Measurements from ENCODE around the gene EDNRA.
A peak's percentile ranks its signal among the peaks of the same experiment; 100 is the strongest.
"Not testable (repeated sequence)": the region's sequence is repeated elsewhere in the genome, so short reads cannot be mapped to it uniquely, and the experiment has no call there.

The EDNRA gene

GRCh38 chr4:147480891-147481576 is at the start of gene EDNRA:
Gene EDNRA, plus strand, starts transcription at chr4:147481097. Its CDS starts 4,585 bp downstream, at chr4:147485682.
- DNase-seq: peak in 1 of 56 donors; percentile 6

GRCh38 chr4:147434370-147434769 is 46.5 kb upstream of the EDNRA start:
- DNase-seq: not testable (repeated sequence)

- no peak for DNase-seq
These were observed 40.5 kb upstream of the EDNRA start for GRCh38 chr4:147440442-147440841.

GRCh38 chr4:147447786-147448185 is 33.1 kb upstream of the EDNRA start:
- DNase-seq: no peak

- no peak for DNase-seq
These were observed 27.2 kb upstream of the EDNRA start for GRCh38 chr4:147453561-147454141.

- no peak for DNase-seq
These were observed 24.2 kb upstream of the EDNRA start for GRCh38 chr4:147456706-147457105.

GRCh38 chr4:147461161-147461560 is 19.7 kb upstream of the EDNRA start:
- no peak for DNase-seq

GRCh38 chr4:147463065-147463464 is 17.8 kb upstream of the EDNRA start:
- DNase-seq: no peak

- DNase-seq: no peak
These were observed 15.4 kb upstream of the EDNRA start for GRCh38 chr4:147465461-147465860.

- DNase-seq: no peak
These were observed 3.5 kb upstream of the EDNRA start for GRCh38 chr4:147477439-147477838.

- DNase-seq: no peak
These were observed 1.5 kb upstream of the EDNRA start for GRCh38 chr4:147479376-147479775.

- no peak for DNase-seq
These were observed 1.1 kb upstream of the EDNRA start for GRCh38 chr4:147479786-147480185.

GRCh38 chr4:147480502-147480890 is 401 bp upstream of the EDNRA start:
- DNase-seq: no peak

GRCh38 chr4:147481577-147482109 is 746 bp downstream of the EDNRA start:
- DNase-seq: no peak

GRCh38 chr4:147482281-147482680 is 1.4 kb downstream of the EDNRA start:
- DNase-seq: no peak

GRCh38 chr4:147485167-147485566 is 4.3 kb downstream of the EDNRA start:
- DNase-seq: no peak

- DNase-seq: no peak
These were observed 6.7 kb downstream of the EDNRA start for GRCh38 chr4:147487616-147488015.

GRCh38 chr4:147488556-147488955 is 7.7 kb downstream of the EDNRA start:
- DNase-seq: no peak

GRCh38 chr4:147491086-147491485 is 10.2 kb downstream of the EDNRA start:
- DNase-seq: no peak

GRCh38 chr4:147492306-147492705 is 11.4 kb downstream of the EDNRA start:
- no peak for DNase-seq

- no peak for DNase-seq
These were observed 11.9 kb downstream of the EDNRA start for GRCh38 chr4:147492761-147493160.

GRCh38 chr4:147493307-147493706 is 12.4 kb downstream of the EDNRA start:
- no peak for DNase-seq

GRCh38 chr4:147494301-147494700 is 13.4 kb downstream of the EDNRA start:
- no peak for DNase-seq

Data from nucleus accumbens (tissue), 56 donors.